ENCODE data around the gene CYTH4. TPM values are rescaled to one million over a fixed set of nuclear protein-coding genes. Genes with fewer than 3 reads are reported as not detected.

The CYTH4 gene
- total and polyA plus RNA-seq, 10 of the 15 experiments (the other 5 are each of a cell fraction or from before 2014, with no cell fraction given): 1.5 to 27.3 (median 16.9) TPM

GRCh38 chr22:37273126-37273845, 9.0 kb upstream of the CYTH4 start:
- in situ Hi-C loops (cut with MboI) (no loop called here), intact Hi-C loops (cut with micrococcal nuclease; ENCODE audit: unreplicated experiment) (no loop called here)
- H3K4me1 ChIP-seq (ENCODE audit: control insufficient read depth, insufficient read depth, low read length): peaks cover 25% of the 10 kb centered on the region
- H3K9me3 ChIP-seq (replicated peaks; ENCODE audit: control insufficient read depth, insufficient read depth, low read length): no peaks in the 10 kb centered on the region
- no peaks in the 10 kb centered on the region for H4K20me1 ChIP-seq (ENCODE audit: control insufficient read depth, insufficient read depth)
- DNase-seq (ENCODE audit: low read depth, low spot score): no peak
- peak; percentile 52 for FAIRE-seq
- ChIA-PET POLR2A (interaction anchor here (0.9 to 1.1 kb wide), 2 partner anchors 9 to 12 kb away, joined by 3 to 4 read pairs; partner anchors contain the start of gene CYTH4), SMC1A (ENCODE audit: uncharacterized antibody, unreplicated experiment) (interaction anchor here (1.0 to 5.1 kb wide), 9 partner anchors 9 to 156 kb away, joined by 3 to 24 read pairs (median 3); partner anchors contain the start of genes CYTH4 and RAC2), RAD21 (ENCODE audit: unreplicated experiment) (interaction anchor here (0.7 to 2.7 kb wide), 7 partner anchors 9 to 58 kb away, joined by 3 to 14 read pairs (median 7); partner anchors contain the start of genes CYTH4 and RAC2), CTCF (interaction anchor here (0.8 to 10.5 kb wide), 4 partner anchors 8 to 183 kb away, joined by 3 to 181 read pairs (median 92); partner anchors contain the start of gene CYTH4)
- peak; percentile 80 for ATAC-seq
- no peak overlapping the region; the same call in none of the 2 replicates for H2AFZ ChIP-seq (ENCODE audit: control insufficient read depth, low read depth, low read length)
- 24% methylated on average over 17 of the region's 17 CpGs for WGBS (ENCODE audit: insufficient coverage, insufficient replicate concordance, low lambda C conversion rate, missing lambda C conversion rate)
- no peaks in the 10 kb centered on the region for H3K27me3 ChIP-seq (replicated peaks in 1 of 2; ENCODE audit: control insufficient read depth in 2 of 2, insufficient read depth in 2 of 2, low read length in 1 of 2)
- no peak overlapping the region for H3K9ac ChIP-seq (ENCODE audit: control insufficient read depth, insufficient read depth, low read length)
- H3K27ac ChIP-seq (ENCODE audit: control insufficient read depth, insufficient read depth): peak overlapping the region; percentile 6; the same call in 1 of the 2 replicates
- no peak overlapping the region for H3K4me3 ChIP-seq
- no TSS peak for BruUV-seq (replicated peaks)
- no peaks in the 10 kb centered on the region for H3K79me2 ChIP-seq (ENCODE audit: control insufficient read depth, insufficient read depth, low read length)
- H3K36me3 ChIP-seq (ENCODE audit: control insufficient read depth in 2 of 2, insufficient read depth in 2 of 2, low read length in 1 of 2): no peaks in the 10 kb centered on the region
- H3K4me2 ChIP-seq (ENCODE audit: control insufficient read depth, insufficient read depth): no peak overlapping the region
- TF ChIP-seq CUX1 (IDR thresholded peaks at IDR 0.05; ENCODE audit: insufficient replicate concordance, low read depth, low read length): no peak
- TF ChIP-seq FOS (IDR thresholded peaks at IDR 0.05; ENCODE audit: borderline replicate concordance, extremely low read depth, insufficient read length): no peak
- TF ChIP-seq ZNF217 (IDR thresholded peaks at IDR 0.05): 0 out of 2 replicates have a peak, but pooled peaks have one; percentile 24
- TF ChIP-seq CEBPZ (IDR thresholded peaks at IDR 0.05; ENCODE audit: low read depth, low read length): no peak
- TF ChIP-seq SMAD1 (IDR thresholded peaks at IDR 0.05; ENCODE audit: low read depth, partially characterized antibody): no peak
- TF ChIP-seq BCLAF1 (IDR thresholded peaks at IDR 0.05): no peak

Data from GM12878 (cell line).